Adrenal gland (tissue), 5 donors: ENCODE data around the gene OVOL3.

ENCODE experiments used
- POLR2A ChIP-seq, 2 donors: fragments of 450-650 bp; IDR thresholded peaks; one replicate each; pipeline ENCODE4 v1.6.1; 2017; ENCODE audit warnings: antibody characterized with exemption in 2 of 2, mild to moderate bottlenecking in 2 of 2, moderate library complexity in 1 of 2
- TF ChIP-seq, protein P1 (sequence below), 6 experiments: fragments of 450-650 bp in 4 of 6; fragments of 200-600 bp in 2 of 6; sonication (generic) in 1 of 6; IDR thresholded peaks; 1 replicate in 5 of 6; 2 replicates in 1 of 6; pipeline versions ENCODE4 v1.5.1 to v1.8.0; 2016 to 2021; ENCODE audit warnings: antibody characterized with exemption in 6 of 6, mild to moderate bottlenecking in 2 of 6, moderate library complexity in 1 of 6
- donor health status: DM: no; HTN: no; CAD: no.

DNA sequence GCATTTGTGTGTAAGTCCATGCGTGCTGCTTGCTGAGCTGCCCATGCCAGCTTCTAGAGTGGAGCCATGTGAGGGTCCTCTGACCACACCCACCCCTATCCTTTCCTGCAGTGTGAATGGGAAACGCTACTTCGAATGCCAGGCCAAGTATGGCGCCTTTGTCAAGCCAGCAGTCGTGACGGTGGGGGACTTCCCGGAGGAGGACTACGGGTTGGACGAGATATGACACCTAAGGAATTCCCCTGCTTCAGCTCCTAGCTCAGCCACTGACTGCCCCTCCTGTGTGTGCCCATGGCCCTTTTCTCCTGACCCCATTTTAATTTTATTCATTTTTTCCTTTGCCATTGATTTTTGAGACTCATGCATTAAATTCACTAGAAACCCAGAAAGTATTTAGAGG lies 14.6 kb downstream of the OVOL3 start:
- TF ChIP-seq POLR2A (IDR thresholded peaks at IDR 0.05): no peak
- TF ChIP-seq, protein P1, sequence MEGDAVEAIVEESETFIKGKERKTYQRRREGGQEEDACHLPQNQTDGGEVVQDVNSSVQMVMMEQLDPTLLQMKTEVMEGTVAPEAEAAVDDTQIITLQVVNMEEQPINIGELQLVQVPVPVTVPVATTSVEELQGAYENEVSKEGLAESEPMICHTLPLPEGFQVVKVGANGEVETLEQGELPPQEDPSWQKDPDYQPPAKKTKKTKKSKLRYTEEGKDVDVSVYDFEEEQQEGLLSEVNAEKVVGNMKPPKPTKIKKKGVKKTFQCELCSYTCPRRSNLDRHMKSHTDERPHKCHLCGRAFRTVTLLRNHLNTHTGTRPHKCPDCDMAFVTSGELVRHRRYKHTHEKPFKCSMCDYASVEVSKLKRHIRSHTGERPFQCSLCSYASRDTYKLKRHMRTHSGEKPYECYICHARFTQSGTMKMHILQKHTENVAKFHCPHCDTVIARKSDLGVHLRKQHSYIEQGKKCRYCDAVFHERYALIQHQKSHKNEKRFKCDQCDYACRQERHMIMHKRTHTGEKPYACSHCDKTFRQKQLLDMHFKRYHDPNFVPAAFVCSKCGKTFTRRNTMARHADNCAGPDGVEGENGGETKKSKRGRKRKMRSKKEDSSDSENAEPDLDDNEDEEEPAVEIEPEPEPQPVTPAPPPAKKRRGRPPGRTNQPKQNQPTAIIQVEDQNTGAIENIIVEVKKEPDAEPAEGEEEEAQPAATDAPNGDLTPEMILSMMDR (IDR thresholded peaks at IDR 0.05): no peak
